HepG2 (cell line): ENCODE results near the gene MORF4L2. TPM values are rescaled to one million over a fixed set of nuclear protein-coding genes. Genes with fewer than 3 reads are reported as not detected.

Source experiments
- ATF1 ChIP-seq: IDR thresholded peaks from 2 replicates; pipeline ENCODE4 v1.6.1; 2016; ENCODE audit warnings: mild to moderate bottlenecking, control low read depth
- FIP1L1 ChIP-seq: fragments of 200-400 bp; formaldehyde crosslinking; IDR thresholded peaks from 2 replicates; pipeline ENCODE4 v1.6.1; 2018; ENCODE audit warnings: low read depth, mild to moderate bottlenecking, low read length, moderate library complexity, borderline replicate concordance; ENCODE audit not compliant: insufficient read depth
- HNF1B ChIP-seq: sonication (generic); formaldehyde crosslinking; IDR thresholded peaks from 2 replicates; pipeline ENCODE4 v1.5.1; 2020; ENCODE audit warnings: mild to moderate bottlenecking, moderate library complexity, missing genetic modification reagents
- KAT2B ChIP-seq: fragments of 150-350 bp; IDR thresholded peaks from 2 replicates; pipeline ENCODE4 v1.6.1; 2014; ENCODE audit warnings: low read depth, low read length, borderline replicate concordance
- PBX3 ChIP-seq: sonication (generic); formaldehyde crosslinking; IDR thresholded peaks from 2 replicates; pipeline ENCODE4 v1.8.1; 2023; ENCODE audit warnings: missing genetic modification reagents, inconsistent platforms, borderline replicate concordance
- POLR2A ChIP-seq, 2 experiments: IDR thresholded peaks; 2 replicates each; pipeline ENCODE4 v1.6.1; 2011; ENCODE audit warnings: low read depth in 2 of 2, low read length in 2 of 2, mild to moderate bottlenecking in 1 of 2, moderate library complexity in 1 of 2; ENCODE audit not compliant: insufficient read depth in 1 of 2
- SSRP1 ChIP-seq: IDR thresholded peaks from 2 replicates; pipeline ENCODE4 v1.6.1; 2016; ENCODE audit warnings: control low read depth
- ZFP62 ChIP-seq: sonication (generic); formaldehyde crosslinking; IDR thresholded peaks from 2 replicates; pipeline ENCODE4 v1.4.0; 2020; ENCODE audit warnings: missing genetic modification reagents
- ZNF235 ChIP-seq: sonication (generic); formaldehyde crosslinking; IDR thresholded peaks from 2 replicates; pipeline ENCODE4 v1.8.1; 2023; ENCODE audit warnings: mild to moderate bottlenecking, missing genetic modification reagents, borderline replicate concordance
- ZNF362 ChIP-seq: sonication (generic); formaldehyde crosslinking; IDR thresholded peaks from 2 replicates; pipeline ENCODE4 v1.4.0; 2020; ENCODE audit warnings: missing genetic modification reagents, mild to moderate bottlenecking, borderline replicate concordance
- polyA plus RNA-seq, 8 experiments: library from polyadenylated mRNA; depleted of rRNA in 3 of 8; stranded (reverse) in 7 of 8; unstranded in 1 of 8; fragments of >200 nt; fragmentation: Illumina TruSeq in 4 of 8; extraction: Trizol in 4 of 8; gene quantifications; 2 replicates each; pipeline versions ENCODE4 v1.2.1 to v1.2.3, GENCODE V29; 2011 to 2016; ENCODE audit warnings: low read depth in 4 of 8, missing spikeins in 1 of 8, mixed read lengths in 1 of 8; ENCODE audit not compliant: insufficient read depth in 1 of 8
- total RNA-seq, 5 experiments: library from RNA; depleted of rRNA; stranded (reverse); fragments of >200 nt; fragmentation: Illumina TruSeq; extraction: Trizol; gene quantifications; 2 replicates each; pipeline ENCODE4 v1.2.3, GENCODE V29; 2016; ENCODE audit warnings: low read depth in 1 of 5

Gene MORF4L2
- total and polyA plus RNA-seq, 2 of the 13 experiments (the other 11 are each of a cell fraction or from before 2014, with no cell fraction given) = 358 to 469 TPM

- TF ChIP-seq PBX3 (CRISPR knock-in tag) (no peak), ATF1 (CRISPR knock-in tag) (peak; percentile 96), KAT2B (no peak), ZFP62 (no peak), HNF1B (CRISPR knock-in tag) (peak; percentile 17; the same call in 1 of the 2 replicates), ZNF235 (no peak), FIP1L1 (no peak), SSRP1 (CRISPR knock-in tag) (no peak), ZNF362 (peak; percentile 99), POLR2A (IDR thresholded peaks at IDR 0.05; ENCODE audit: insufficient read depth in 1 of 2, low read depth in 2 of 2, low read length in 2 of 2) (peak; percentile 92 to 98)
Observed at GRCh38 chrX:103686199-103687072, at the start of gene MORF4L2 (continued).
